AG10803 (cell line): ENCODE results near the gene CERK.

ENCODE experiments used
- DNase-seq: peaks from one replicate; pipeline ENCODE4 v3.0.0; 2010; ENCODE audit warnings: low read depth
- H3K4me3 ChIP-seq: 2 replicates; pipeline ENCODE4 v1.5.1; 2011; ENCODE audit warnings: mild to moderate bottlenecking, low read length, control low read depth
- CTCF ChIP-seq: conservative IDR thresholded peaks from 2 replicates; pipeline ENCODE4 v1.5.1; 2011; ENCODE audit warnings: mild to moderate bottlenecking, low read length, control low read depth, inconsistent platforms

CERK gene

GRCh38 chr22:46723882-46724281 lies 14.2 kb downstream of the CERK start:
- no peak for DNase-seq

GRCh38 chr22:46721501-46722085 lies 16.5 kb downstream of the CERK start:
- H3K4me3 ChIP-seq = no peak overlapping the region
- DNase-seq = no peak
- no peak for TF ChIP-seq CTCF

More at GRCh38 chr22:46723882-46724281, 14.2 kb downstream of the CERK start:
- no peak for TF ChIP-seq CTCF
- H3K4me3 ChIP-seq = no peak overlapping the region

GRCh38 chr22:46719921-46720320 lies 18.1 kb downstream of the CERK start:
- TF ChIP-seq CTCF = no peak
- no peak overlapping the region for H3K4me3 ChIP-seq
- no peak for DNase-seq

GRCh38 chr22:46714550-46714949 lies 23.5 kb downstream of the CERK start:
- TF ChIP-seq CTCF = no peak
- H3K4me3 ChIP-seq = no peak overlapping the region
- DNase-seq = peak; percentile 65

GRCh38 chr22:46712288-46712687 lies 25.8 kb downstream of the CERK start:
- no peak for TF ChIP-seq CTCF
- DNase-seq = no peak

GRCh38 chr22:46710806-46711205 lies 27.2 kb downstream of the CERK start:
- TF ChIP-seq CTCF = no peak
- H3K4me3 ChIP-seq = no peak overlapping the region
- no peak for DNase-seq

More at GRCh38 chr22:46712288-46712687, 25.8 kb downstream of the CERK start:
- no peak overlapping the region for H3K4me3 ChIP-seq

GRCh38 chr22:46708766-46709330 lies 29.2 kb downstream of the CERK start:
- DNase-seq = no peak
- no peak for TF ChIP-seq CTCF
- no peak overlapping the region for H3K4me3 ChIP-seq
